HEK293T (cell line): ENCODE data around the gene TPT1.

Experiments
- BHLHE40 ChIP-seq: fragments of 450-650 bp; IDR thresholded peaks from 2 replicates; pipeline ENCODE4 v1.6.1; 2016; ENCODE audit warnings: mild to moderate bottlenecking, moderate library complexity, borderline replicate concordance
- FOXA1 ChIP-seq: fragments of 450-650 bp; IDR thresholded peaks from 2 replicates; pipeline ENCODE4 v1.6.1; 2016; ENCODE audit warnings: mild to moderate bottlenecking
- FOXK2 ChIP-seq: fragments of 450-650 bp; IDR thresholded peaks from 2 replicates; pipeline ENCODE4 v1.6.1; 2016; ENCODE audit warnings: mild to moderate bottlenecking
- L3MBTL2 ChIP-seq: fragments of 450-650 bp; conservative IDR thresholded peaks from 2 replicates; pipeline ENCODE4 v1.6.1; 2016; ENCODE audit warnings: mild to moderate bottlenecking
- SP1 ChIP-seq: fragments of 450-650 bp; IDR thresholded peaks from 2 replicates; pipeline ENCODE4 v1.6.1; 2017
- TARDBP ChIP-seq: fragments of 450-650 bp; IDR thresholded peaks from 2 replicates; pipeline ENCODE4 v1.6.1; 2016

DNA sequence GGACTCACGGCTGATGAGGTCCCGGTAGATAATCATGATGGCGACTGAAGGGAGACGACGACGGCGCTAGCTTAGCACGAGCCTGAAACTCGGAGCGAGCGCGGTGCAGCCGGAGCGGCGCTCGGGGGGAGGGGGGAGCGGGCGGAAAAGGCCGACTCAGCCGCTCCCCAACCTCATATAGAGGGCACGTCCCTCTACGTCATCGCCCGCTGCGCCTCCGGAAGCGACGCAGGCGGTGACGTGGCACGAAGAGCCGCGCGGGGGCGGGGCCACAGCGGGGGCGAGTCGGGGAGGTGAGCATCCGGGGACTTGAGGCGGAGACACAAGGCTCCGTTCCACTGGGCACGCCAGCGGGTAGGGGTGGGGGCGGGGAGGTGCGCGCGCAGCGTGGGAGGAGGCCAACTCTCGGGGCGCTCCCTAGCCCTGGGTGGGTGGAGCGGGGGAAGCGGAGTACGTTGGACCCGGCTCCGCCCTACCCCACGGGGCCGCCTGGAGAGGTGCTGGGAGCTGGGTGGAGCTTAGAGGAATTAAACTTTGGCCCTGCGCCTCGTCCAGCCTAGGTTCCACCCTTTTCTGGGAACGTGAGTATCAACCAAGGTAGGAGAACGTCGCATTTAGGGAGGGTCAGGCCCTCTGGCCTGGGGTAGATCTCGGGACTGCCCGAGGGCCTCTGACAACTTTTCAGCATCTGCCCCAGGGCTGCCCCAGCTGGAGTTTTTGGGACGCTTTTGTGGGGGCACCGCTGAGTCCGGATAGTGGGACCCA is at the start of gene TPT1:
- no peak for TF ChIP-seq BHLHE40
- 0 out of 2 replicates have a peak, but pooled peaks have one; percentile 21 for TF ChIP-seq TARDBP
- no peak for TF ChIP-seq FOXK2
- no peak for TF ChIP-seq FOXA1
- TF ChIP-seq SP1, result no peak
- TF ChIP-seq L3MBTL2, result 0 out of 2 replicates have a peak, but pooled peaks have one; percentile 83
